HEK293T (cell line): ENCODE results near the gene UMODL1.
A peak's percentile ranks its signal among the peaks of the same experiment; 100 is the strongest.

Source experiments
- CTCF ChIA-PET: fragments of 350-600 bp; formaldehyde crosslinking; extraction: SDS; loops from one replicate; lab custom pipeline; 2021; ENCODE audit warnings: antibody characterized with exemption, inconsistent platforms; lab: Yijun Ruan, JAX
- POLR2A ChIA-PET: fragments of 350-600 bp; formaldehyde crosslinking; extraction: SDS; loops from one replicate; lab custom pipeline; 2020; ENCODE audit warnings: antibody characterized with exemption, inconsistent platforms; lab: Yijun Ruan, JAX
- DNase-seq: peaks from one replicate; pipeline ENCODE4 v3.0.0; 2012; ENCODE audit warnings: mixed read lengths; ENCODE audit errors: extremely low spot score
- ARNT ChIP-seq: fragments of 450-650 bp; IDR thresholded peaks from 2 replicates; pipeline ENCODE4 v1.6.1; 2017; ENCODE audit warnings: mild to moderate bottlenecking
- BHLHE40 ChIP-seq: fragments of 450-650 bp; IDR thresholded peaks from 2 replicates; pipeline ENCODE4 v1.6.1; 2016; ENCODE audit warnings: mild to moderate bottlenecking, moderate library complexity, borderline replicate concordance
- CTBP1 ChIP-seq: fragments of 450-650 bp; IDR thresholded peaks from 2 replicates; pipeline ENCODE4 v1.6.1; 2016; ENCODE audit warnings: borderline replicate concordance
- ELF4 ChIP-seq: fragments of 450-650 bp; IDR thresholded peaks from 2 replicates; pipeline ENCODE4 v1.6.1; 2017; ENCODE audit warnings: antibody characterized with exemption
- FOXA1 ChIP-seq: fragments of 450-650 bp; IDR thresholded peaks from 2 replicates; pipeline ENCODE4 v1.6.1; 2016; ENCODE audit warnings: mild to moderate bottlenecking
- FOXK2 ChIP-seq: fragments of 450-650 bp; IDR thresholded peaks from 2 replicates; pipeline ENCODE4 v1.6.1; 2016; ENCODE audit warnings: mild to moderate bottlenecking
- FOXM1 ChIP-seq: fragments of 450-650 bp; IDR thresholded peaks from 2 replicates; pipeline ENCODE4 v1.6.1; 2017; ENCODE audit warnings: mild to moderate bottlenecking, borderline replicate concordance
- HDGF ChIP-seq: fragments of 450-650 bp; IDR thresholded peaks from 2 replicates; pipeline ENCODE4 v1.6.1; 2017; ENCODE audit warnings: antibody characterized with exemption, borderline replicate concordance
- L3MBTL2 ChIP-seq: fragments of 450-650 bp; conservative IDR thresholded peaks from 2 replicates; pipeline ENCODE4 v1.6.1; 2016; ENCODE audit warnings: mild to moderate bottlenecking
- LEF1 ChIP-seq: fragments of 450-650 bp; IDR thresholded peaks from 2 replicates; pipeline ENCODE4 v1.6.1; 2017; ENCODE audit warnings: mild to moderate bottlenecking, borderline replicate concordance
- NFRKB ChIP-seq: fragments of 450-650 bp; IDR thresholded peaks from 2 replicates; pipeline ENCODE4 v1.6.1; 2016; ENCODE audit warnings: mild to moderate bottlenecking, moderate library complexity
- SP1 ChIP-seq: fragments of 450-650 bp; IDR thresholded peaks from 2 replicates; pipeline ENCODE4 v1.6.1; 2017
- SUZ12 ChIP-seq: fragments of 450-650 bp; IDR thresholded peaks from 2 replicates; pipeline ENCODE4 v1.6.1; 2016; ENCODE audit warnings: mild to moderate bottlenecking
- TARDBP ChIP-seq: fragments of 450-650 bp; IDR thresholded peaks from 2 replicates; pipeline ENCODE4 v1.6.1; 2016
- ZNF384 ChIP-seq: fragments of 450-650 bp; IDR thresholded peaks from 2 replicates; pipeline ENCODE4 v1.6.1; 2016
- TF ChIP-seq, protein P1 (sequence below): fragments of 450-650 bp; IDR thresholded peaks from 2 replicates; pipeline ENCODE4 v1.6.1; 2016

UMODL1 gene

DNA sequence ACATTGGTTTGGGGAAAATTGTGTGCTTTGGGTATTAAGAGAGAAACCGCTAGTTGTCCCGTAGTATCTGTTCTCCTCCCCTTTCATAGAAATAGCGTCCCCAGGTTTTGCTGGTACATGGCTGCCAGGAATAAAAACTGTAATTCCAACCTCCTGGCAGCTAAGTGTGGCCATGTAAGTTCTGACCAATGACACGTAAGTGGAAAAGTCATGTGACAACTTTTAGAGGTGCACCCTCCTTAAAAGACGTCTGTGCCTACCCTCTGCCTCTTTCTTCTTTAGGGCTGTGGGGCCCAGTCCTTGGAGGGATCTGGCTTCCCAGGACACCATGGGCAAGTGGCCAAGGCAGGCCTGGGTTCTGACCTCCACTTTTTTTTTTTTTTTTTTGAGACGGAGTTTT, 59.3 kb downstream of the UMODL1 start:
- TF ChIP-seq SUZ12 (no peak), L3MBTL2 (no peak), NFRKB (no peak), FOXM1 (no peak), ARNT (no peak), CTBP1 (no peak), BHLHE40 (no peak)
- TF ChIP-seq, protein P1, sequence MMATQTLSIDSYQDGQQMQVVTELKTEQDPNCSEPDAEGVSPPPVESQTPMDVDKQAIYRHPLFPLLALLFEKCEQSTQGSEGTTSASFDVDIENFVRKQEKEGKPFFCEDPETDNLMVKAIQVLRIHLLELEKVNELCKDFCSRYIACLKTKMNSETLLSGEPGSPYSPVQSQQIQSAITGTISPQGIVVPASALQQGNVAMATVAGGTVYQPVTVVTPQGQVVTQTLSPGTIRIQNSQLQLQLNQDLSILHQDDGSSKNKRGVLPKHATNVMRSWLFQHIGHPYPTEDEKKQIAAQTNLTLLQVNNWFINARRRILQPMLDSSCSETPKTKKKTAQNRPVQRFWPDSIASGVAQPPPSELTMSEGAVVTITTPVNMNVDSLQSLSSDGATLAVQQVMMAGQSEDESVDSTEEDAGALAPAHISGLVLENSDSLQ: no peak
- POLR2A ChIA-PET: no interaction called here
- CTCF ChIA-PET: no interaction called here
- DNase-seq: no peak

DNA sequence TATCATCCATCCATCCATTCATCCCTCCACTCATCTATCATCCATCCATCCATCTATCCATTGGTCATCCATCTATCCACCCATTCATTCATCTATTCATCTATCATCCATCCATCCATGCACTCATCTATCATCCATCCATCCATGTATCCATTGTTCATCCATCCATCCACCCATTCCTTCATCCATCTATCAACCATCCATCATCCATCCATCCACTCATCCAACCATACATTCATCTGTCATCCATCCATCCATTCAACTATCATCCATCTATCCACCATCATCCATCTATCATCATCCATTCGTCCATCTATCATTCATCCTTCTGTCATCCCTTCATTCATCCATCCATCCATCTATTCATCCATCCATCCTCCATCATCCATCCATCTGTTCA, 61.1 kb downstream of the UMODL1 start:
- CTCF ChIA-PET: interaction anchor here (1.1 kb wide), 1 partner anchor 15 kb away, joined by 3 read pairs; no protein-coding TSS in a partner anchor
- TF ChIP-seq FOXA1 (no peak), NFRKB (no peak), L3MBTL2 (no peak), SP1 (no peak), TARDBP (0 out of 2 replicates have a peak, but pooled peaks have one; percentile 21), HDGF (no peak)
- TF ChIP-seq, protein P1: peak; percentile 46; the same call in 1 of the 2 replicates
- DNase-seq: no peak
- POLR2A ChIA-PET: no interaction called here

DNA sequence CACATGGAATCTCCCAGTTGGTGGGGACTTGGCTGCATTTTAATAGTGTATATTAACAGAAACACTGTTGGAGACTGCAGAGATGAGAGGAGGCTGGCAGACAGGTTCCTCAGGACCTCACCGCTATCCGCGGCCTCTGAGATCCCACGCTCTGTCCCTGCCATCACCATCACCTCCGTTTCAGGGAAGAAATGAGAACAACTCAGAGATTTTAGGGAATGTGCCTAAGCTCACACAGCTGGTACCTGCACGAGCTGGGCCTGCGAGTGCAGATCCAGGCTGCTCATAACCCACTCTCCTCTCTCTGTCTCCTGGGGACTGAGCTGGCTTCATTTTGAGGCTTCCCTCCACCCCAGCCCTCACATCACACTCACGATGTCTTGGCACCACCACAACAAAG, 62.0 kb downstream of the UMODL1 start:
- ChIA-PET CTCF (no interaction called here), POLR2A (no interaction called here)
- no peak for DNase-seq
- TF ChIP-seq L3MBTL2: no peak
- TF ChIP-seq SUZ12: no peak
- no peak for TF ChIP-seq BHLHE40
- TF ChIP-seq CTBP1: no peak
- no peak for TF ChIP-seq HDGF
- TF ChIP-seq, protein P1: no peak
- TF ChIP-seq LEF1: no peak
- no peak for TF ChIP-seq FOXK2
- TF ChIP-seq ARNT: no peak

DNA sequence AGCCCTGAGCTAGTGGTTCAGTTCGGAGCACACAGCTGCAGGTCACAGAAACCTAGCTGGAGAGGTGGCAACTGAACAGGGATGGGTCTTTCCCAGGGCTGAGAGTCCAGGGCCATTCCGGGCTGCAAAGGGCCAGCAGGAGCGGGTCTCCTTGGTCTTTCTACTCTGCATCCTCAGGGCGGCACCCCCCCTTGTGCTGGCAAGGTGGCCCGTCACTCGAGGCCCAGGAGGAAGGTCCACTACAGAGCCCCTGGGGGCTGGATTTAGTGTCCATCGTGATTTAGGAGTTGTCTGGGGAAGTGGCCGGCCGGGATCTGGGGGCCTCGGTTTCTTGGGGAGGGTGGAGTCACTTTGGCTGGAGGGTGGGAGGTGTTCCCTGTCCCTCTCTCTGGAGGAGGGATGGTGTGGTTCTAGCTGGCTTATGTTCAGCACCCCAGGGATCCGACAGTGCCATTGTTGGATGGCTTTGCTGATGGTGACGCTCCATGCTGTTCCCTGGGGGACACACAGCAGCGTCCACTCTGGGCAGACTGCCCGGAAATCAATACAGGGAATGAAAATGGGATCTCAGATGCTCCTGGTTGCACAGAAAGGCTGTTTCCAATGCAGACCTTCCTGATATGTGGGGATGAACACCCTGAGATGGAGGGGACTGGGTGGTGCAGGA, 64.4 kb downstream of the UMODL1 start:
- DNase-seq: no peak
- TF ChIP-seq FOXK2: no peak
- TF ChIP-seq CTBP1: no peak
- no peak for TF ChIP-seq SP1
- TF ChIP-seq, protein P1: no peak
- no peak for TF ChIP-seq SUZ12
- no peak for TF ChIP-seq FOXM1
- TF ChIP-seq LEF1: no peak
- no peak for TF ChIP-seq HDGF
- no peak for TF ChIP-seq TARDBP
- no peak for TF ChIP-seq L3MBTL2
- TF ChIP-seq ARNT: no peak
- CTCF ChIA-PET: no interaction called here
- POLR2A ChIA-PET: no interaction called here

DNA sequence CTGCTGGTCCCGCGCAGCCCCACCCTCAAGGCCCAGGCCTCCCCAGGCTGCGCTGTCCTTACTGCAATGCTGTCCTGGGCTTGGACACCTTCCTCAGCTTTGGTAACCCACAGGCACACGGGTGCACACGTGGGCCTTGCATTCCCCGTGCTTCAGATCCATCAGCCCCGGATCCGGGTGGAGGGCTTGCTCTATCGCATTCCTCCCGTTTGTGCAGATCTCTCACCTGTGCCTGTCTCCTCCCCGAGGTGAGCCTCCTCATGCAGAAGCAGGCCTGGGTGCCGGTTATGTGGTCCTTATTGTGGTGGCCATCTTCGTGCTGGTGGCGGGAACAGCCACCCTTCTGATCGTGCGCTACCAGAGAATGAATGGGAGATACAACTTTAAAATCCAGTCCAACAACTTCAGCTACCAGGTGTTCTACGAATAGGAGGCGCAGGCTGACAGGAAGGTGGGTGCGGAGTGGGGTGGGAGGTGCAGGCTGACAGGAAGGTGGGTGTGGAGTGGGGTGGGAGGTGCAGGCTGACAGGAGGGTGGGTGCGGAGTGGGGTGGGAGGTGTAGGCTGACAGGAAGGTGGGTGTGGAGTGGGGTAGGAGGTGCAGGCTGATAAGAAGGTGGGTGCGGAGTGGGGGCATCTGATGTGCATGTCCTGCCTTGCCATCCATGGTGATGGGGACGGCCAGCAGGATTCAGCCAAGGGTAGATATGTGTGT, 66.2 kb downstream of the UMODL1 start:
- CTCF ChIA-PET: no interaction called here
- DNase-seq: no peak
- TF ChIP-seq CTBP1 (no peak), FOXM1 (no peak), BHLHE40 (no peak), FOXK2 (no peak), SP1 (no peak), TARDBP (no peak), ELF4 (no peak), HDGF (no peak), ARNT (no peak), L3MBTL2 (no peak), ZNF384 (no peak), FOXA1 (no peak), SUZ12 (no peak), LEF1 (no peak)
- POLR2A ChIA-PET: no interaction called here
